Coronary artery (tissue), 2 donors: ENCODE results near the gene GALNT13.

ENCODE experiments used
- DNase-seq: peaks from one replicate; pipeline ENCODE4 v3.0.0-alpha.2; 2017; ENCODE audit warnings: low spot score
- H3K27ac ChIP-seq, 2 donors: fragments of 200-600 bp; sonication (generic); one replicate each; pipeline ENCODE4 v1.5.1; 2016 to 2019
- H3K4me3 ChIP-seq: fragments of 200-600 bp; sonication (generic); 2 replicates; pipeline ENCODE4 v1.5.1; 2016; ENCODE audit warnings: mild to moderate bottlenecking, moderate library complexity
- TF ChIP-seq, protein P1 (sequence below): fragments of 200-600 bp; sonication (generic); IDR thresholded peaks from one replicate; pipeline ENCODE4 v1.5.1; 2019; ENCODE audit warnings: antibody characterized with exemption

GALNT13 gene

DNA sequence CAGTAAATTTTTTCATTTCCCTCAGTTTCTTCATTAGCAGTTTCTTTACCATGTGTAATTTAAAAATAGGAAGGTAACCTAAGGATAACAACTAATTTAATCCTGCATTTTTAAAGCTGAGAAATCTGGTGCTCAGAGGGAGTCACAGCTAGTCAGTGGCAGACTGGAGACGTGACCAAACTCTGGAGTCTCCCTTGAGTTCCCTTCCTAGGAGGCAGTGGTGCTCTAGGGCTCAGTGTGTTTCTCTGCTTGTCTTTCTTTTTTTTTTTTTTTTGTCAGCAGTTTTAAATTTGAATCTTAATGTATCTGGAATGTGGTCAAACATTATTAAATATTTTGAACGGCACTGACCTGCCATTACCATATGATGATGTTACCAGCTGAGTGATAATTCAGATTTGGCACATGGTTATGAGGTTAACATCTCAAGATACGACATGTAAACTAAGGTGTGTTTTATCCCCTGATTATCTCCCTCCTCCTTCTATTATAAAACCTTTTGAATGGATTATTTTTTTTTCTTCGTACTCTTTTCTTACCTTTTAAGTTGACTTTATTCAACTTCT lies 226.2 kb downstream of the GALNT13 start:
- H3K27ac ChIP-seq: no peak overlapping the region

DNA sequence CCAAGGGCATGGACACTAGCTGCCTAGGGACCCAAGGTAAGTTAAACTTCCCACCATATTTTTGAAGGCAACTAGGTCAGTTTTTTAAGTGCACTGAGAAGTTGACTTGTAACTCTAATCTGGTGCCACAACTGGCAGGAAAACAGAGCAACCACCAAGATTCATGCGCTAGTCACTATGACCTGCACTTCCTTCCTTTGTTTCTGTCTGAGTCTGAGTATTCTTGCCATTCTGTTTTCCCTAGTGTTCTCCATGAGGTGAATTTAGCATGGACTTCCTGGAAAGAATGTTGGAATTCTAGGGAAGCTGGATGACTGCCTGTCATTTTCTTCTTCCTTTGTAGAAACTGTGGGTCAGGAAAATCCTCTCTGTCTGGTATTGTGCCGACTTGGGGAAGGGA lies 249.0 kb downstream of the GALNT13 start:
- TF ChIP-seq, protein P1, sequence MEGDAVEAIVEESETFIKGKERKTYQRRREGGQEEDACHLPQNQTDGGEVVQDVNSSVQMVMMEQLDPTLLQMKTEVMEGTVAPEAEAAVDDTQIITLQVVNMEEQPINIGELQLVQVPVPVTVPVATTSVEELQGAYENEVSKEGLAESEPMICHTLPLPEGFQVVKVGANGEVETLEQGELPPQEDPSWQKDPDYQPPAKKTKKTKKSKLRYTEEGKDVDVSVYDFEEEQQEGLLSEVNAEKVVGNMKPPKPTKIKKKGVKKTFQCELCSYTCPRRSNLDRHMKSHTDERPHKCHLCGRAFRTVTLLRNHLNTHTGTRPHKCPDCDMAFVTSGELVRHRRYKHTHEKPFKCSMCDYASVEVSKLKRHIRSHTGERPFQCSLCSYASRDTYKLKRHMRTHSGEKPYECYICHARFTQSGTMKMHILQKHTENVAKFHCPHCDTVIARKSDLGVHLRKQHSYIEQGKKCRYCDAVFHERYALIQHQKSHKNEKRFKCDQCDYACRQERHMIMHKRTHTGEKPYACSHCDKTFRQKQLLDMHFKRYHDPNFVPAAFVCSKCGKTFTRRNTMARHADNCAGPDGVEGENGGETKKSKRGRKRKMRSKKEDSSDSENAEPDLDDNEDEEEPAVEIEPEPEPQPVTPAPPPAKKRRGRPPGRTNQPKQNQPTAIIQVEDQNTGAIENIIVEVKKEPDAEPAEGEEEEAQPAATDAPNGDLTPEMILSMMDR: no peak
- H3K27ac ChIP-seq: no peak overlapping the region
- no peak for DNase-seq
- no peak overlapping the region for H3K4me3 ChIP-seq

More for the DNA sequence above, 226.2 kb downstream of the GALNT13 start:
- no peak for DNase-seq
- H3K4me3 ChIP-seq: no peak overlapping the region
- TF ChIP-seq, protein P1: no peak

DNA sequence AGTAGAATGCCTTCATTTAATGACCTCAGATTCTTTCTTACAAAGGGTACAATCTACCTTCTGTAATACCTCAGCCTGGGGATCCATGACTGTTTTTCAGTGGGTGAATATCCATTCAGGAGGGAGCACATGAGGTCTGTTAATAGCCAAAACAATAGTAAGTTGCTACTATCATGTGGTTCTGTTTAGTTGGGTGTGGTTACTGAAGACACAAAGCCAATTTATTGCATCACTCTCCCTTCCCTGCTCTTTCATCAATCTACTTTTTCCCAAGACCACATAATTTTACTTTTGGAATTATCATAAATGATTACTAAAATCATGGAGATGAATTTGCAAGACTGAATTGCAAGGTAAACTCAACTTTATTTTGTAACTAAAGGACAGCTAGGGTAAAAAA lies 254.2 kb downstream of the GALNT13 start:
- no peak for DNase-seq
- TF ChIP-seq, protein P1: no peak
- H3K4me3 ChIP-seq: no peak overlapping the region
- H3K27ac ChIP-seq: no peak overlapping the region

DNA sequence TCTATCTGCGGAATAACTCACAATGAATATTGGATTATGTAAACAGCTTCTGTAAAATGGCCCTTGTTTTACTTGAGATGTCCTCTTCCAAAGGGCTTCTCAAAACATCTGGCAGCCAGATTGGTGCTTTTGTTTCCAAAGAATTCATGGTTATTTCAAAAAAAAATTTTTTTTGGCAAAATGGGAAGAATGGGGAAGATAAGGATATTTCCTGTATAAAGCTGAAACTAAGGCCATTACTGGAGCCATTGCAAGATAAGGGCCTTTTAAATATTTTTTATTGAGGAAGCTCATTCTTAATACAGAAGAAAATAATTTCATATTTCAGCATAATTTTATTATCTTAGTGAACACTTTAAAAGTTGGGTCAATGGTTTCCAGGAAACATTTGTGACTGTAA lies 259.1 kb downstream of the GALNT13 start:
- Histone ChIP-seq H3K4me3 (no peak overlapping the region), H3K27ac (no peak overlapping the region)
- DNase-seq: no peak
- TF ChIP-seq, protein P1: no peak

DNA sequence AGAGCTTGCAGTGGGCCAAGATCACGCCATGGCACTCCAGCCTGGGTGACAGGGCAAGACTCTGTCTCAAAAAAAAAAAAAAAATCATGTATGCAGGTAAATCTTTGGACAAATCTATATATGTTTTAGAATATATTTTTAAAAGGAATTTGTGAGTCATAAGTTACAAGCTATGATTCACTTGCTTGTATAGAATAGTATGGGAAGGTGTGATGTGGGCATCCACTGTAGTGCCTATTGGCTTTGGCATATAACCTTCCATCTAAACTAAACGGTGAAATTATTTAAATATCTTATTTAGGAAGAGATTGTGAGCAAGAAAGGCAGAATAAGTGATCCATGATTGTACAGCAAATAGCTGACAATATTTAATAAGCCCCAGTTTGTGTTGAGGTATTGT lies 261.1 kb downstream of the GALNT13 start:
- DNase-seq: no peak
- Histone ChIP-seq H3K4me3 (no peak overlapping the region), H3K27ac (no peak overlapping the region)
- TF ChIP-seq, protein P1: no peak

DNA sequence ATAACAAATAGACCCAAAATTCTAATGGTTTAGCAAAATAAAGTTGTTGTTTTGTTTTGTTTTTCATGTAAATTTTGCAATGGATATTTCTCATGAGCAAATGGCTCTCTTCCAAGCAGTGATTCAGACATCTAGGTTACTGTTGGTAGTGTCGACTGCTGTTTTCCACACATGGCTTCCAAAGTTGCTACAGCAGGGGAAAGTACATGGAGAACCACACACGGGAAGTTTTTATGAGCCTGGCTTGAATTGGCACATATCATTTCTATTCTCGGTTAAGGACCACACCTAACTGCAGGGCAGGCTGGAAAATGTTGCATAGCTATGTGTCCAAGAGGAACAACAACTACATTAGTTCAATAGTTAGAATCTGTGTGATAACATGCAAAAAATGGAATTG lies 262.1 kb downstream of the GALNT13 start:
- no peak for DNase-seq
- TF ChIP-seq, protein P1: no peak
- H3K27ac ChIP-seq: no peak overlapping the region
- no peak overlapping the region for H3K4me3 ChIP-seq

DNA sequence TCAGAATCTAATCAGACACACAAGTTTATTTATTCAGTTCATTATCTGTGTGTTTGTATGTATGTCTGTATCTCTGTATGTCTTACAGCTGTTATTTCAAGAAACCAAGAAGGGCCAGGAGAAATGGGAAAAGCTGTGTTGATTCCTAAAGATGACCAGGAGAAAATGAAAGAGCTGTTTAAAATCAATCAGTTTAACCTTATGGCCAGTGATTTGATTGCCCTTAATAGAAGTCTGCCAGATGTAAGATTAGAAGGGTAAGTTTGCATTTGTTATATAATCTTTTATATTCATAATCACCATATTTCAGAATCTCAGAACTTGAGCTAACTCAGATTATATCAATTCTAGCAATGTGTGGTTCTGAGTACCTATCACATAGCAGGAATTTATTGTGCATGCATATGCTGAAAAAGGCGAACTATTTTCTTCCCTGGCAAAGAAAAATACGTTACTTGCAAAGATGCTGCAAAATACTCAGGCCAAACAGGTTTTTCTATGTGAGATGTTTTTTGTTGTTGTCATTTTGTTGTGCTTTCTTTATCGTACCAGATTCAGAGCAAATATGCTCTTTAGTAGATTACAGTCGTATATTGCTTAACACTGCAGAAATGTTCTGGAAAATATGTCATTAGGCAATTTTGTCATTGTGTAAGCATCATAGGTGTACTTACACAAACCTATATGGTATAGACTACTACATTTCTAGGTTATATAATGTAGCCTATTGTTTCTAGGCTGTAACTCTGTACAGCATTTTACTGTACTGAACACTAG lies 268.7 kb downstream of the GALNT13 start:
- DNase-seq: no peak
- TF ChIP-seq, protein P1: no peak
- H3K4me3 ChIP-seq: no peak overlapping the region
- no peak overlapping the region for H3K27ac ChIP-seq
